KOPT-K1 (cell line): Measurements from ENCODE around the gene NELFCD.
"Not testable (repeated sequence)": the region's sequence is repeated elsewhere in the genome, so short reads cannot be mapped to it uniquely, and the experiment has no call there.

Experiments used
- H3K27ac ChIP-seq: fragments of 200-600 bp; sonication (generic); 2 replicates; pipeline ENCODE4 v1.5.1; 2016; ENCODE audit warnings: antibody characterized with exemption, mild to moderate bottlenecking, low read depth, low read length; ENCODE audit not compliant: poor library complexity, severe bottlenecking
- H3K36me3 ChIP-seq: fragments of 200-600 bp; sonication (generic); 2 replicates; pipeline ENCODE4 v1.5.1; 2017; ENCODE audit warnings: antibody characterized with exemption, mild to moderate bottlenecking, low read length, moderate library complexity; ENCODE audit not compliant: insufficient read depth
- H3K9me3 ChIP-seq: fragments of 200-600 bp; sonication (generic); 2 replicates; pipeline ENCODE4 v1.5.1; 2017; ENCODE audit warnings: antibody characterized with exemption, low read length, mild to moderate bottlenecking; ENCODE audit not compliant: insufficient read depth, poor library complexity, severe bottlenecking

The NELFCD gene

DNA sequence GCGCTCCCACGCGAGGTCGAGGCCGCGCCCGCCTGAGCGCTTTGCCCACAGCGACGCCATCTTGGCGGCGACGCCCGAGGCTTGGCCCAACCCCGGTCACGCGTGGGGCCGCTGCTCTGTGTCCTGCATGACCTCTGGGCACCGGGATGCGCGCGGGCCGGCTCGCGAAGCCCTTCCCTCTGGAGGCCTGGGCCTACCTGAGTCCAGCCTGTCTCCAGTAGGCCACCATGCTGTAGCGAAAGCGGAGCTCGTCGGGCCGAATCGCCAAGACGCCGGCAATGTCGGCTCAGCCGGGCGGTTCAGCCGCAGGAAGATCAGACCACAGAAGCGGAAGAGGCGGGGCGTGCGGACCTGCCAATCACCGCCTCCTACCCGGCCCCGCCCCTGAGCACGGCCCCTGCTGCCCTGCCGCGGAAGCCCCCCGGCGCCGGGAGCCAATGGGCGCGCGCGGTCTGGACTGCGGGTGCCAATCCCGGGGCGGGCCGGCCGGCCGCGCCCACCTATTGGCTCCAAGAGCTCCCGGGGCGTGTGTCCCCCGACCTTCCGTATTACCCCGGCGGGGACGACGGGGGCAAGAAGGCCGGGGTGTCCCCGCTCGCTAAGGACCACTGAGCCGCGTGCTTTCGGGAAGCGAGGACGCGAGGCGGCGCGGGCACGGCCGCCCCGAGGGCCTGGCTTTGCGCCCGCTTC, 51.1 kb downstream of the NELFCD start, which contains the start of gene ATP5F1E:
TSS of gene ATP5F1E (minus strand) at position 313 of the 690 bp plus-strand sequence. CDS start at position 229, 84 bp downstream.
- no peaks in the 10 kb centered on the region for H3K9me3 ChIP-seq
- peak within 1 kb of the TSS; percentile 96 for H3K27ac ChIP-seq
- H3K36me3 ChIP-seq = peaks cover 79% of the 10 kb centered on the region

DNA sequence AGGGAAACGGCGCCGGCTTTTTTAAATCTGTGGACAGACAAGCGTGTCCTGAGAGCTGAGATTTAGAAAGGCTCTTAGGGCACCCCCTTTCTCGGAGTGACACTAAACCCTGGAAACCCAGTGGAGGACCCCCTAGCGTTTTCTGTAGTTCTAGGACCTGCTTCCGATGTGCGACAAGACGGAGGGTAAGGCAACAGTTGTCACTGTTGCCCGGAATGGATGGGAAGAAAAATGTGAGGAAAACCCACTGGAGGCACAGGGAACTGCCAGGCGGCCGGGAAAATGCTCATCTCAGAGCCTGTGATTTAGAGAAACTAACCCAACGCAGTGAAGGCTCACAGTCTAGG, 51.6 kb downstream of the NELFCD start:
- no peaks in the 10 kb centered on the region for H3K9me3 ChIP-seq
- peak overlapping the region; percentile 96 for H3K27ac ChIP-seq
- H3K36me3 ChIP-seq = peaks cover 79% of the 10 kb centered on the region

DNA sequence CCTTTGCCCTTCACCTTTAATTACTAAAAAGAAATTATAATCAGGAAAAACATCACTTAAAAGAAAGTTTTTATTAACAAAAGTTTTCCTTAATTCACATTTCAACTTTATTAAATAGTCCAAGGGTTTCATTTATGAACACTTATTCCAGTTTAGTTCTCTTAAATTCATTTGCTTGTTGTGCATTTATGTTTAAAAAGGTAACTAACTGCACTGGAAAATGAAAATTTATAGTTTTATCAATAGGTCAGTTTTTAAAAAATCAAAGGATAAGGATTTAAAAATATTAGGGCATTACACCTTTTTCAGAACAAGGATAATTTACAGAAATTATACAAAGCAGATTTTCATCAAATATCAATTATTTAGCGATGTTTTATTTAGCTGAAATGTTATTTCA, 52.0 kb downstream of the NELFCD start:
- Histone ChIP-seq H3K36me3 (peaks cover 79% of the 10 kb centered on the region), H3K9me3 (no peaks in the 10 kb centered on the region), H3K27ac (peak overlapping the region; percentile 96)

GRCh38 chr20:59033616-59034165, 52.6 kb downstream of the NELFCD start:
- Histone ChIP-seq H3K9me3 (no peaks in the 10 kb centered on the region), H3K36me3 (peaks cover 79% of the 10 kb centered on the region), H3K27ac (no peak overlapping the region)

DNA sequence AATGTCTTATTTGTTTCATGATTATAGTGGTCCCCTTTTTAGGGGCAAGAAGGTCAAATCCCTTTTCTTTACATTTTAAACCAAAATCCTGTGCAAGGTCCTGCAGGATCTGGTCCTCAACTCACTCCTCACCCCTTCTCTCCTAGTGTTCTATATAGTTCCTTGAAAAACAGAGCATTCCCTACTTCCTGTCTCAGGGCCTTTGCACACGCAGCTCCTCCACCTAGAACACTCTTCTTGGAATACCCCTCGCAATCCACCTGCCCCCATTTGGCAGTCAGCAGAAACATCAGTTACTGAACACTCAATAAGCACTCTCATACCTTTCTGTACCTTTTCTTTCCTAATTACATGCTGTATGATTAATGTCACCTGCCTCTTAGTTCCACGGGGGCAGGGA, 54.3 kb downstream of the NELFCD start:
- no peaks in the 10 kb centered on the region for H3K9me3 ChIP-seq
- H3K27ac ChIP-seq = no peak overlapping the region
- H3K36me3 ChIP-seq = peaks cover 73% of the 10 kb centered on the region

- no peak overlapping the region for H3K27ac ChIP-seq
- no peaks in the 10 kb centered on the region for H3K9me3 ChIP-seq
- peaks cover 76% of the 10 kb centered on the region for H3K36me3 ChIP-seq
These were observed 56.3 kb downstream of the NELFCD start for GRCh38 chr20:59037386-59037785.

GRCh38 chr20:59039233-59039632, 58.2 kb downstream of the NELFCD start:
- Histone ChIP-seq H3K27ac (no peak overlapping the region), H3K36me3 (peaks cover 62% of the 10 kb centered on the region), H3K9me3 (no peaks in the 10 kb centered on the region)

GRCh38 chr20:59040667-59041066, 59.6 kb downstream of the NELFCD start:
- no peaks in the 10 kb centered on the region for H3K9me3 ChIP-seq
- peaks cover 48% of the 10 kb centered on the region for H3K36me3 ChIP-seq
- peak overlapping the region; percentile 20 for H3K27ac ChIP-seq

- Histone ChIP-seq H3K36me3 (peaks cover 40% of the 10 kb centered on the region), H3K27ac (peak overlapping the region; percentile 70)
- H3K9me3 ChIP-seq = not testable (repeated sequence)
These were observed 60.4 kb downstream of the NELFCD start for GRCh38 chr20:59041487-59041886.

- H3K9me3 ChIP-seq = no peaks in the 10 kb centered on the region
- H3K27ac ChIP-seq = peak within 1 kb of the TSS; percentile 70
These were observed 61.2 kb downstream of the NELFCD start, which contains the start of gene PRELID3B for GRCh38 chr20:59042151-59042795. Gene PRELID3B (minus strand): TSS chr20:59042786. CDS start chr20:59042730, 56 bp downstream.

GRCh38 chr20:59042796-59043631, 62.0 kb downstream of the NELFCD start:
- Histone ChIP-seq H3K27ac (peak overlapping the region; percentile 70), H3K36me3 (peaks cover 25% of the 10 kb centered on the region), H3K9me3 (no peaks in the 10 kb centered on the region)

More at GRCh38 chr20:59042151-59042795, 61.2 kb downstream of the NELFCD start, which contains the start of gene PRELID3B:
- H3K36me3 ChIP-seq = peaks cover 32% of the 10 kb centered on the region

DNA sequence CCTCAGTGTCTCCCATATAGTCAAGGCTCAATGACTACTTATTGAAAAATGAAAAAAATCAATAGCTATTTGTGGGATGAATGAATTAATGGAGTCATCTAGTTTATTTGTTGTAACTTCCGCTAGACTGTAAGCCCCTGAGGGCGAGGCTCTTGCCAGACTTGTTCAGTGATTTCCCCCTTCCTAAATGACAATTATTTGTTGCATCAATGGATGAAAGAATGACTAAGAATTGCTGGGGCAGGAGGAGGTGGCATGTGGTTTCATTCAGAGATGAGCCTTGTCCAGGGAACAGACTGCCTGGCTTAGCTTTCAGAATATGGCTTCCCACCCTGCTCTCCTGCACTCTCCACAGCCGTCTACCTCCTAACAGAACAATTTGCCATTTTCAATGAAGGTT, 62.6 kb downstream of the NELFCD start:
- H3K27ac ChIP-seq = no peak overlapping the region
- H3K36me3 ChIP-seq = peaks cover 18% of the 10 kb centered on the region
- H3K9me3 ChIP-seq = no peaks in the 10 kb centered on the region

GRCh38 chr20:59044295-59044694, 63.2 kb downstream of the NELFCD start:
- H3K27ac ChIP-seq = no peak overlapping the region

More at GRCh38 chr20:59044295-59044694, 63.2 kb downstream of the NELFCD start:
- Histone ChIP-seq H3K36me3 (peaks cover 15% of the 10 kb centered on the region), H3K9me3 (no peaks in the 10 kb centered on the region)
